PFSK-1 (cell line): ENCODE measurements around the gene LRFN5.

Source experiments
- FOXP2 ChIP-seq: optimal IDR thresholded peaks from 2 replicates; pipeline ENCODE3; 2011; ENCODE audit warnings: borderline replicate concordance, control low read depth, inconsistent platforms; ENCODE audit not compliant: insufficient read depth; ENCODE audit errors: extremely low read length, extremely low read depth
- POLR2AphosphoS5 ChIP-seq: IDR thresholded peaks from 2 replicates; pipeline ENCODE4 v1.6.1; 2012; ENCODE audit warnings: low read depth, mild to moderate bottlenecking, control low read depth, low read length, moderate library complexity
- SIN3A ChIP-seq: IDR thresholded peaks from 2 replicates; pipeline ENCODE4 v1.6.1; 2012; ENCODE audit warnings: mild to moderate bottlenecking, low read length, moderate library complexity, borderline replicate concordance; ENCODE audit not compliant: insufficient read depth
- TAF1 ChIP-seq: IDR thresholded peaks from 2 replicates; pipeline ENCODE4 v1.6.1; 2012; ENCODE audit warnings: low read length, control low read depth, borderline replicate concordance; ENCODE audit not compliant: insufficient read depth
- TF ChIP-seq, protein P1 (sequence below), 2 experiments: IDR thresholded peaks; 2 replicates each; pipeline versions ENCODE4 v1.6.1 to v1.8.0; 2011 to 2012; ENCODE audit warnings: low read depth in 2 of 2, low read length in 2 of 2, control low read depth in 1 of 2, inconsistent platforms in 1 of 2, mild to moderate bottlenecking in 1 of 2, moderate library complexity in 1 of 2; ENCODE audit not compliant: insufficient read depth in 1 of 2

The LRFN5 gene

DNA sequence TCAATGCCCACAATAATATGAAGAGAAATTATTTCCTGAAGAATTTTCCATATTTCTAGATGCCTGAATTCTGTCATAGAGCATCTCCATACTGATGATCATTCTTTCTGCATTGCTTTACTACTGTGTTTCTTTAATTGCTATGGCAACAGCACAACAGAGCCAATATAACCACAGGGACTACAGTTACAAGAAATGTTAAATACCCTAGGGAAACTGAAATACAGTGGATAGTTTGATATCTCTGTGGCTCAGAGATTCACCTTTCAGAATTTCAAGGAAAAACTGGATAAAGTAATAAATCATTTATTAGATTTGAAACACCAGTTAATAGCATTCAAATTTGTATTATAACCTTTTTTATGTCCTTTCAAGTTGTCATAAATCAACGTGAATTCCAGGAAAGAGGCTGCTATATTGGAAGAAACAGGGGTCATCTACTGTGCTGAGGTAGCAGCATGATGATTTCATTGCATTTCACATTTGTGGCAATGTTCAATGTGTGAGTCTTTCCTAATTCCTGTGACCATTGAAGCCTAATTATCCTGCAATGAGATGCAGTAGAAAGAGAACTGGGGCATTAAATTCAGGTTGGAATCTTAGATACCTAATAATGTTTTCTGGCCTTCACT is 267.1 kb downstream of the LRFN5 start:
- TF ChIP-seq, protein P1, sequence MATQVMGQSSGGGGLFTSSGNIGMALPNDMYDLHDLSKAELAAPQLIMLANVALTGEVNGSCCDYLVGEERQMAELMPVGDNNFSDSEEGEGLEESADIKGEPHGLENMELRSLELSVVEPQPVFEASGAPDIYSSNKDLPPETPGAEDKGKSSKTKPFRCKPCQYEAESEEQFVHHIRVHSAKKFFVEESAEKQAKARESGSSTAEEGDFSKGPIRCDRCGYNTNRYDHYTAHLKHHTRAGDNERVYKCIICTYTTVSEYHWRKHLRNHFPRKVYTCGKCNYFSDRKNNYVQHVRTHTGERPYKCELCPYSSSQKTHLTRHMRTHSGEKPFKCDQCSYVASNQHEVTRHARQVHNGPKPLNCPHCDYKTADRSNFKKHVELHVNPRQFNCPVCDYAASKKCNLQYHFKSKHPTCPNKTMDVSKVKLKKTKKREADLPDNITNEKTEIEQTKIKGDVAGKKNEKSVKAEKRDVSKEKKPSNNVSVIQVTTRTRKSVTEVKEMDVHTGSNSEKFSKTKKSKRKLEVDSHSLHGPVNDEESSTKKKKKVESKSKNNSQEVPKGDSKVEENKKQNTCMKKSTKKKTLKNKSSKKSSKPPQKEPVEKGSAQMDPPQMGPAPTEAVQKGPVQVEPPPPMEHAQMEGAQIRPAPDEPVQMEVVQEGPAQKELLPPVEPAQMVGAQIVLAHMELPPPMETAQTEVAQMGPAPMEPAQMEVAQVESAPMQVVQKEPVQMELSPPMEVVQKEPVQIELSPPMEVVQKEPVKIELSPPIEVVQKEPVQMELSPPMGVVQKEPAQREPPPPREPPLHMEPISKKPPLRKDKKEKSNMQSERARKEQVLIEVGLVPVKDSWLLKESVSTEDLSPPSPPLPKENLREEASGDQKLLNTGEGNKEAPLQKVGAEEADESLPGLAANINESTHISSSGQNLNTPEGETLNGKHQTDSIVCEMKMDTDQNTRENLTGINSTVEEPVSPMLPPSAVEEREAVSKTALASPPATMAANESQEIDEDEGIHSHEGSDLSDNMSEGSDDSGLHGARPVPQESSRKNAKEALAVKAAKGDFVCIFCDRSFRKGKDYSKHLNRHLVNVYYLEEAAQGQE (IDR thresholded peaks at IDR 0.05; ENCODE audit: insufficient read depth in 1 of 2, low read depth in 2 of 2, low read length in 2 of 2): no peak

DNA sequence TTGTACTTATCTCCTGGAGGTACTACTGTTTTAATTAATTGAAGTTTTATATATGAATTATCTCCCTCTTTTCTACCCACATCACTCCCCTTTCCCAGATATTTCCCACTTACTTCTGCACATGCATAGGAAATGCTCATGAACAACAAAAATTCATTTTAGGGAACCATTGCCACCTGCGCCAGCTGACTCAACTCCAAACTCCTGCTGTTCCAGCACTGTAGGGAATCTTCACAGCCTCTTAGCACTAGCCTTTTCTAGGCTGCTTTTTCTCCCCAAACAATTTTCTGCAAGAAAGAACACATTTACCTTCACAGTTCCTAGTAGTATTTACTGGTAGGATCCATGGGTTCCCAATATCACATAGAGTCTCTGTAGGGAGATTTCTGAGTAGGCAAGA is 268.4 kb downstream of the LRFN5 start:
- TF ChIP-seq POLR2AphosphoS5 (no peak), TAF1 (no peak), FOXP2 (no peak), SIN3A (no peak)
- TF ChIP-seq, protein P1 (IDR thresholded peaks at IDR 0.05; ENCODE audit: insufficient read depth in 1 of 2, low read depth in 2 of 2, low read length in 2 of 2): no peak

DNA sequence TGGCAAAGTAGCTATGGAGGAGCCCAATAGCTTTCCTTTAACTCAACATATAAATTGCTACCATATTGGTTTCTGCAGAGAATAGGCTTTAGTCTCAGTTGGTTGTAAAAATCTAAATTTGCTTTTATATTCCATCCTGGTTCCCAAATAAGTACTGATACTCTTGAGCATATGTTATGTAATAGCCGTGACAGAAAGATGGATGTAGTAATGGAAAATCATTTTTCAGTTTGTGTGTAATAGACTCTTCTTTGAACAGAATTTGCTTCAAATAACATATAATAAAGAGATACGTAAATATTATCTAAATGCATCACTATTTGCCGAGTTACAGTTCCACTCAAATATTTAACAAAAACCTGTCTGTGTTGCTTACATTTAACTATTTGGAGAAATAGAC is 271.6 kb downstream of the LRFN5 start:
- TF ChIP-seq POLR2AphosphoS5 (no peak), FOXP2 (no peak), SIN3A (no peak)
- TF ChIP-seq, protein P1 (IDR thresholded peaks at IDR 0.05; ENCODE audit: insufficient read depth in 1 of 2, low read depth in 2 of 2, low read length in 2 of 2): no peak

DNA sequence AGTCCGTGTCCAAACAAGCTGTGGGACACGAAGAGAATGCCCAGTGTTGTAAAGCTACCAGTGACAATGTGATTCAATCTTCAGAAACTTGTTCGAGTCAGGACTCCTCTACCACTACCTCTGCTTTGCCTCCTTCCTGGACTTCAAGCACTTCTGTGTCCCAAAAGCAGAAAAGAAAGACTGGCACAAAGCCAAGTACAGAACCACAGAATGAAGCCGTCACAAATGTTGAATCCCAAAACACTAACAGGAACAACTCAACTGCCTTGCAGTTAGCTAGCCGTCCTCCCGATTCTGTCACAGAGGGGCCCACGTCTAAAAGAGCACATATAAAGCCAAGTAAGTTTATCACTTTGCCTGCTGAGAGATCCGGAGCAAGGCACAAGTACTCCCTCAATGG is 284.9 kb downstream of the LRFN5 start:
- TF ChIP-seq FOXP2: no peak
- no peak for TF ChIP-seq POLR2AphosphoS5
- no peak for TF ChIP-seq TAF1

DNA sequence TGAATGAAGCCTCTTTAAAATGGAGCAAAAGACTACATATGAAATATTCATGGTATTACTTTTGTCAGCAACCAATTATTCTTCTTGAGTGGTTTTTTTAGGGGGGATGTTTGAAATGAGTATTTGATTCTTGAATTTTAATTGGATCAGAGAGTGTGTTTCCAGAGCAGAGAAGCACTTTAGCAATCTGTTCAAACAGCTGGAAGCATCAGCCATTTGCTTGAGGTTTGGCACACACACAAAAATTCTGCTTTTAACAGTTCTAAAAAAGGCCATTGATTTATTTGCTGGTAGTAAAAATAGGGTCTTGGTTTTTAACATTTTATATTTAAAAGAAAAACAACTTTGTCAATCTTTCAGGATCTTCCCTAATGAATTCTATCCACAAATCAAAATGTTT is 292.7 kb downstream of the LRFN5 start:
- no peak for TF ChIP-seq TAF1
- TF ChIP-seq FOXP2: no peak
- TF ChIP-seq POLR2AphosphoS5: no peak
- TF ChIP-seq, protein P1 (IDR thresholded peaks at IDR 0.05; ENCODE audit: insufficient read depth in 1 of 2, low read depth in 2 of 2, low read length in 2 of 2): no peak
